GM04504 (cell line): ENCODE measurements around the gene TIMM8A.

Experiments used
- DNase-seq: peaks from one replicate; pipeline ENCODE4 v3.0.0-alpha.2; 2012; ENCODE audit warnings: low read depth

The TIMM8A gene, protein sequence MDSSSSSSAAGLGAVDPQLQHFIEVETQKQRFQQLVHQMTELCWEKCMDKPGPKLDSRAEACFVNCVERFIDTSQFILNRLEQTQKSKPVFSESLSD

DNA sequence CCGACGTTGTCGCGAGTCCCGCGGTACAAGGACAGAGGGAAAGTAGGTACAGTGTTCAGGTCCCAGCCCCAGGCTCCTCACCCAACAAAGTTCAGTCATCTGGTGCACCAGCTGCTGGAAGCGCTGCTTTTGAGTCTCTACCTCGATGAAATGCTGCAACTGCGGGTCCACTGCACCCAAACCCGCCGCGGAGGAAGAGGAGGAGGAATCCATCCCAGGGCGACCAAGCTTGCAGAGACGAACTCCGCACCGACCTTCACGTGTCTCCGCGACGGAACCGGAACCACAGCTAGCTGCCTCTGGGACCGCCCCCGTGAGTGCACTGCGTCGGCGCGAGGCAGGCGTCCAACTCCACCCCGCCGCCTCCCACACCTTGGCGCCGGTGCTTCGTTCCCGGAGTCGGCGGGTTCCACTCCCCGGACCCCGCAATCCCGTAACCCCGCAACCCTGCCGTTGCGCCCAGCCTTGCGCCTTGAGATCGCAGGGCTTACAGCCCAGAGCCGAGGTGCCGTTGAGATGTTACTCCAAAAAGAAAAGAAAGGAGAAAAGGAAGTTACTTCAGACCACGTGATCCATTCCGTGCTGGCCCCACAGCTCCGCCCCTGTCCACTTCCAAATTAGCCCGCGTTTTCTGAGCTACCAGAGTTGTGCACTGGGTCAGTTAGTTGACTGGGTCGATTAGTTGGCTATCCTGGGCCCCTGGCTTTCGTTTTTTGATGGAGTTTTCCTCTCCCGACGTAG, at the start of gene TIMM8A:
TSS of gene TIMM8A (minus strand) at position 291 of the 741 bp plus-strand sequence. CDS start at position 213, 78 bp downstream.
- DNase-seq = peak; percentile 42

DNA sequence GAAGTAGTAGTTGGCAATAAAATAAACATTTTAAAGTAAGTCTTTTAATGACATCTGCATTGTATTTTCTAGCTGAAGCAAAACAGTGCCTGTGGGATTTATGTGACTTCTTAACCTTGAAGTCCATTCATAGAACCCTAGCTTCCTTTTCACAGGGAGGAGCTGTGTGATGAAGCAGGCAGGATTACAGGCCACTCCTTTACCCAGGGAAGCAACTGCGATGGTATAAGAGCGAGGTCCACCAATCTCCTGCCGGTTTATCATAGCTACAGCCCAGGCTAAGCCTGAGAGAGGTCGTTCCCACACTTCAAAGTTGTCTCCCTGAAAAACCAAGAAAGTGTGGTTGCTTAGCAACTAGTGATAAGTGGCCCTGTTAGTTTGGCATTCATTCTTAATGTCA, 49.2 kb upstream of the TIMM8A start:
- DNase-seq = no peak

DNA sequence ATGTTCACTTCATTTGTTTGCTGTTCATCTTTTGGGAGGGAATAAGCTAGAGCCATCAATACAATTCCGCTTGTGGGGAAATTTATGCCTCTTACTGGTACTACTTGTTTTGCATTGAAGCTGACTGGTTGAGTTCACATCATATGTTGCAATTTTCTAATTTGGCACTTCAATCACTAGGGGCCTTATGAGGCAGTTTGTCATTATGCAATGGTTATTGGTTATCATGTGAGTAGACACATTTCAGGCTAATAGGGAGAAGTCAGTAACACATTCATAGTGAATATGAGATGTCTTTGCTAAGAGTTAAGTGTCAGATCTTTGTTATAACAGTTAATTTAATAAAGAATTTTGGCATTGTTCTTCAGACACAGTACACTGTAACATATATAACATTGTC, 47.2 kb upstream of the TIMM8A start:
- no peak for DNase-seq

DNA sequence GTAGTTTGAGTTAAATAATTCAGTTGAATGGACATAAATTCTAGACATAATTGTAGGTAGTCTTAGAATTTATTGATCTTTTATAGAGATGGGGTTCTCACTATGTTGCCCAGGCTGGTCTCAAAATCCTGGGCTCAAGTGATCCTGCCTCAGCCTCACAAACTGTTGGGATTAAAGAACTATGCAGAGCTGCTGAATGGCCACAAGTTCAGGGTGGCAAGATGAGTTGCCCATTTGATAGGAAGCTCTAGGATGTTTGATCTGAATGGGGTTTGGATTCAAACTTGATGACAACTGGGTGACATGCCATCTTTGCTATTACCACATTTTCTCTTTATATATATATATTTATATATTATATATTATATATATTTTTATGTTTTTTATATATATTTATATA, 45.8 kb upstream of the TIMM8A start:
- DNase-seq = no peak

DNA sequence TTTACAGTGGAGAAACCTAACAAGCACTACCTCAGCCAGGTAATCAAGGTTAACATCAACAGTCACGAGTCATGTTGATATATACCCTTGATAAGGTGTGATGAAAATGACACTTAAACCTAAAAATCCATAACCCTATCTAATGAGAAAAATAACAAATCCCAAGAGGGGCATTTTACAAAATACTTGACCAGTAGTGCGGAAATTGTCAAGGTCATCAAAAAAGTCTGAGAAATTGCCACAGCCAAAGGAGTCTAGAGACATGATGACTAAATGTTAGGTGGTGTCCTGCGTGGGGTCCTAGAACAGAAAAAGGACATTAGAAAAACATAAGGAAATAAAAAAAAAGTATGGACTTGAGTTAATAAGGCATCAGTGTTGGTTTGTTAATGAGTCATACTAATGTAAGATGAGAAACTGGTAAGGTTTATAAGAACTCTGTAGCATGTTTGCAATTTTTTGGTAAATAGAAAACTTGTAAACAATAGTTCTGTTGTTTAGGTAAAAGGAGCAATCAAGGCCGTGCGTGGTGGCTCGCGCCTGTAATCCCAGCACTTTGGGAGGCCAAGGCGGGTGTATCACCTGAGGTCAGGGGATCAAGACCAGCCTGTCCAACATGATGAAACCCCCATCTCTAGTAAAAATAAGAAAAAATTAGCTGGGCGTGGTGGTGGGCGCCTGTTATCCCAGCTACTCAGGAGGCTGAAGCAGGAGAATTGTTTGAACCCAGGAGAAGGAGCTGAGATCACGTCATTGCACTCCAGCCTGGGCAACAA, 45.2 kb upstream of the TIMM8A start:
- DNase-seq = no peak

DNA sequence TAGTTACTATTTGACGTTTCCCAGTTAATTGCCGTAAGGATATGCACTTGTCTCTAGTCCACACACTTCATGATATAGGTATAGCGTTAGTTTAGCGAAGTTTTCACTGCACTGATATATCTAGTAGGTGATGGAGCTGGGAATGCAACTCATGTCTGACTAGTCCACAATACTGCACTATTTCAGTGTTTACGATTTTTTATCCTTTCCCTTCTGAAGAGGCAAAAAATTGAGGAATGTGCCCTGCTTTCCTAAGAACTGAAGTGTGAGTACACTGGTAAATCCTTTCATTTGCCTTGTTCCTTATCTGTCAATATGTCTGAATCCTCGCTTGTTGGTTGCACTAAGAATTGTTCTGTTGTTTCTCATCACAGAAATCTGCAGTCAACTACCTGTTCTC, 43.3 kb upstream of the TIMM8A start:
- DNase-seq = no peak

DNA sequence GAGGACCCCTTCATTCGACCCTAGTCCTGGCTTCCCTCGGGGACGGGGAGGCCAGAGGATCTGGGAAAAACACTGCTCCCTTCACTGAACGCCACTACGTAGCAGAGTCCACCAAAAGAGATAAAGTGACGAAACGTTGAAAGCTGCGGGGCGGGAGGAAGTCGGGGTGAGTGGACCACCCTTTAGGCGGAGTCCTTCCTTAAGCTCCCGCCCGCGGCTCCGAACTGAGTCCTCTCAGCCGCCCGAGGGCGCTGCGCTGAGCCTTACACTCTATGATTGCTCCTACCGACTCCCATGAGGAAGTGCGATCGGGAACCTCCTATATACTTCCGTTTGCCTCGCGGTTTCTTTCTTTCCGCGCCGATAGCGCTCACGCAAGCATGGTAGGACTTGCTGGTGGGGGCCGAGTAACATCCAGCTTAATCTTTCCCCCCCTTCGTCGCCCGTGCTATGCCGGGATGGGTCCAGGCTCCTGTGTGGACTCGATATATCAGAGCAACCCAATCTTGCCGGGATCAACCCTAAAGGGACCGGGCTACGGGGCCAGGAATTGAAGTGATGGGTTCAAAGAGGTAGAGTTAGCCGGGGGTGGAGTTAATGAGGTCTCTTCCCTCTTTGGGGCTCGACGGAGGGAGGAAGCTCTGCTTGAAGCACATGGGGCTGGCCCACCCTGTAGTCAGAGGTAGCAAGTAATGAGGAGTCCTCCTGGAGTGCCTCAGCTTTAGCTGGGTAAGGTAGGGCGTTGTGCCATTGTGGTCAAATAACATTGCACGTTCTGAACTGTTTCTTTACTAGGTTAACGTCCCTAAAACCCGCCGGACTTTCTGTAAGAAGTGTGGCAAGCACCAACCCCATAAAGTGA, 42.4 kb upstream of the TIMM8A start, which contains the start of gene RPL36A:
TSS of gene RPL36A (plus strand) at position 348 of the 862 bp plus-strand sequence. CDS start at position 381, 33 bp downstream.
- peak; percentile 63 for DNase-seq

DNA sequence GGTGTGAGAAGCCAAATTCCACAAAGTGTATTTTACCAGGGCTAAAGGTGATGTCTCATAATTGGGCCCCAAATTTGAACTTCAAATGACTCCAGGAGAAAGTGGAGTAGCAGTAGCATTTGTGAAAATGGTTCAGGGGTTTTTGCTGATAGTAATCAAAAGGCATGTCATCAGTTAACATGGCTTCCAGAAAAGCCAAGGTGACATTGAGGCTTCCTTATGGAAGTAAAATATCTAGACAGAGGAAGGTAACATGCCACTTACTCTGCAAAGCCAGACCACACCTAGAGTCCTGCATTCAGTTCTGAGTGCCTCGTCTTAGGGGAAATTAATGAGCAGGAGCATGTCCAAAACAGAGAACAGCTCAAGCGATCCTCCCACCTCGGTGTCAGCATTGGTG, 40.1 kb upstream of the TIMM8A start:
- no peak for DNase-seq

DNA sequence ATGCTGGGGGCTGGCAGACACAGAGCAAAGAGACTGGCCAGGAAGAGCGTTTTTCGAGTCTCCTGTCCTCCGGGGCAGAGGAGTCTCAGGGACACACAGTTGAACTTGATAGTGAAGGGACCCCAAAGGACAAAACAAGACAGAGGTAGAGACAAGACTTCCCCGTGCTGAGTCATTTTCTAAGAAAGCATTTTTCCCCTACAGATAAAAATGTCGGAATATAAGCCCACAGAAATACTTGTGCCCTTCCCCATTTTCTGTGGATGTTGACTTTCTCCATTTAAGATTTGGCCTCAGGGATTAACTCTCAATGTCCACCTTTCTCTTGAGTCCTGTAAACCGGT, 38.0 kb upstream of the TIMM8A start:
- DNase-seq = no peak

DNA sequence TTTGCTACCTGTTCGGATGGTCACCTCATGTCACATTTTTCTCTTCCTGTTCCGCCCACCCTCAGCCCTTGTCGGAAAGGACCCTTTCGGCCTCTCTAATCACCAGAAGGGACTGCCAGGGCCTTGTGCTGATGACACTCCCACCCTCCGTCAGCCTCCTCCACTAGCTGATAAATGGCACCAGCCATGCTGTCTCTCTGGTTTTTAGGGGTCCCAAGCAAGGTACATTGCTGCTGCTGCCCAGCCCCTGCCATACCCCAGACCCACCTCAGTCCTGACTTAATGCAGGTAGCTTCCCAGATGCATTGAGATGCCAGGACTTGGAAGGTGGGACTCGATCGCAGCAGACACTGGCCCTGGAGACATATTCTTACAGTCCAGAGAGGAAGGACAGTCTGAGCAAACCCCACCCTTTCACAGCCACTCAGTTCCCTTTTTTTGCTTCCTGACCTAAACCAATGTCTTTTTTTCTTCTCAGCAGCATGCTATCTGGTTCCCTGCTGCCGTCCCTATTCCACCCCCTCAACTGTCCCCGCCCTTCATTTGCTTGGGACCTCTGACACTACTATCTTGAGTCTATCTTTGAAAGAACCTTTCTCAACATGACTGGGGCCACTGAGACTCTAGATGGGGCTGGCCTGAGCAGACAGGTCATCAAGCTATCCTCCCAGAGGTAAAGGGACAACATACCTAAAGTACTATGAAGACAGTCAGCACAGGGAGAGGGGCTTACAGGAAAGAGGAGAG, 37.4 kb upstream of the TIMM8A start, which contains the start of gene BTK:
TSS of gene BTK (minus strand) at position 397 of the 747 bp plus-strand sequence. CDS start 10,907 bp downstream, outside the sequence.
- DNase-seq = no peak

DNA sequence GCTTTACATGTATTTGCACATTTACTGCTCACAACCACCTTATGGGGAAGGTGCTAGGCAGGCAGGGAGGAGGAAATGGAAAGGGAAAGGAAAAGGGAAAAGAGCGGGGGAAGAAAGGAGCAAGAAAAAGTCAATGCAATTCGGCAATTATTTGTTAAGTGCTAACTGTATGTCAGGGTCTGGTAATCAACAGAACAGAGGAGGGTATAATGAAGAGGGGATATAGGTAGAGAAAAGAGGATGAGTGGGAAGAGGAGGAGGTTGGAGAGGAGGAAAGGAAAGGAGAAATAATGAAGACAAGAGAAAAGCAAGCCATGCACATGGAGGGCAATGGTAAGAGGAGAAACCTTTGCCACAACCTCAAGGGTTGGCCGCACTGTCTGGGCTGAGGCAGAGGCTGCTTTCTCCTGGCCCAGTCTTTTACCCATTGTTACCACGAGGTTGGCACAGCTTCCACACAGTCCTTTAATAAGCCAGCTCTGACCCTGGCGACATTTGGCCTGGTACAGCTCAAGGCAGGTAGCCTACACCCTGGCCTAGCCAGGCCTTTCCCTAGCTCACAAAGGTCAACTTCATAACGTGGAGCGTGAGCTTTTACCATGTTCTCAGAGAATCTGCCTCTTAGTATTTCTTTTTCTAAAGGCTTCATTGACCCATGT, 36.6 kb upstream of the TIMM8A start:
- no peak for DNase-seq

DNA sequence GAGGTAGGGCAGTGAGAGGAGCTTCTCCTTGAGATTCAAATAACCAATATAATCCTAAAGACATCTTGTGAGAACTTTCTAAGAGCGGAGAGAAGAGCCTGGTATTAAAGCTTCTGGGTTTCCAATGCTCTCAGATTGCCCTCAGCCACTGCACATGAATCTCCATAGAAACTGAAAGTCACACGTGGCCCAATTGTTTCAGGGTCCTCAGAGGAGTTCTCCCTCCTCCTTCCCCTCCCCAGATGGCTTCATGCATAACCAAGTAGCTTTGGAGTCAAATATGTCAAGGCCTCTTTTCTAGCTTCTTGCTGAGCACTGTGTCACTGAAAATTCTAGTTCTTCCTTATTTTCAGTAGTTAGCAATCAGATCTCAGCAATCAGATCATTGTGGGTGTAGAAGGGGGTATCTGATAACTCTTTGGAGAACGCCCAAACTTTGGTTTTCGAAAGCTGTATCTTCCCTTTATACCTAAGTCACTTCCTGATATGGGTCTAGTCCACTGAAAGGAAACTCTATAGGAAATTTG, 35.2 kb upstream of the TIMM8A start:
- no peak for DNase-seq

DNA sequence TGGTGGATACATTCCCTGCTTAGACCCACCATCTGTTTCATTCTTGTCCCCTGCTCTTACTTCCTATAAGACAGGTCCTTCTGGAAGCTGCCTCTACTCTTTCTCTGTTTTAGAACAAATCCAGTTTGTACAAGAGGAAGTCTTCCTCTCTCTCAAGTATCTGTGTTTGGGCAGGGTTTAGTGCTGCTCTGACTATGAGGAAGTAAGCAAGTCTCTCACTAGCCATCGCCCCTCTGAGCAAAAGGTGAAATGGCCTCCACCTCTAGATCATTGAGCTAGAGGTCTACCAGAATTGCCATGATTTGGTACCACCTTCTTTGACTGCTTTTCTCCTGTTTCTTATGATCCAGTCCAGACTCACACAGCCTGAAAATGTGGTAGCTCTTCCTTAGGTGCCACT, 29.0 kb upstream of the TIMM8A start:
- DNase-seq = no peak

DNA sequence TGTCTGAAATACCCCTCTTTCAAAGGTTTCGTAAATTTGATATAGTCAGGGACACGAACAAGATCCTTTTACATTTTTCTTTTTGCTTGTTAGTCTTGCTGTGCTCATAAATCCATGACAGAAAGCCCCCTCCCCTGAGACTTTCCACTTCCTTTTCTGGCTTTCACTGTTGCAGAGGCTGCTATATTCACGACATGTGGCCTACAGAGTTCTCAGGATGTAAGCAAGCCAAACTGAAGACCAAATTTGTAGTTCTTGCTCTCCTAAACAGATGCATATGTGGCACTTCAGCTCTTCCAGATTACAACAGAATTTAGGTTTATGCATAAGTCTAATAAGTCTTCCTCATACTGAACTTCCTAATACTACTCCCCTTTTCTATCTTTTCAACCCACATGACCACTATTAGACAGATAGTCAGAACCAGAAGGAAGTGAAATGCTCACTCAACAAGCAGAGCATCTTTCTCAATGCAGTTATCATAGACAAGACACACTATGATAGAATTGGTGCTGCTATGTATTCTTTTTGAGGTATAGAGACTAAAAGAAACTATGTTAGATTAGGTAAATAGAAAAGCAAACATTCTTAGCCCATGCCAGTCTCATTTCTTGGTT, 22.5 kb upstream of the TIMM8A start:
- DNase-seq = no peak

DNA sequence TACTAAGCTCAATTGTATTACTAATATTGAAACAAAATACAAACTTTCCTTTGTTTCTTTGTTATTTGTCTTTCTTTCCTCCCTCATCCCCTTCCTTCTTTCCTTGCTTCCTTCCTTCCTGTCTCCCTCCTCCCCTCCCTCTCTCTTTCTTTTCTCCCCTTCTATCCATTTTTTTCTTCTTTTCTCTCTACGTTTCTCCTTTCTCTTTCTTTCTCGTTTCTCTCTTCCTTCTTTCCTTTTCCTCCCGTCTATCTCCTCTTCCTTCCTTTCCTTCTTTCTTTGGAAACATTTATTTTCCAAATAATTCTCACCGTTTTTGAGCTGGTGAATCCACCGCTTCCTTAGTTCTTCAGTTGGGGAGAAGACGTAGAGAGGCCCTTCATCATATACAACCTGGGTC, 21.1 kb upstream of the TIMM8A start:
- DNase-seq = no peak

DNA sequence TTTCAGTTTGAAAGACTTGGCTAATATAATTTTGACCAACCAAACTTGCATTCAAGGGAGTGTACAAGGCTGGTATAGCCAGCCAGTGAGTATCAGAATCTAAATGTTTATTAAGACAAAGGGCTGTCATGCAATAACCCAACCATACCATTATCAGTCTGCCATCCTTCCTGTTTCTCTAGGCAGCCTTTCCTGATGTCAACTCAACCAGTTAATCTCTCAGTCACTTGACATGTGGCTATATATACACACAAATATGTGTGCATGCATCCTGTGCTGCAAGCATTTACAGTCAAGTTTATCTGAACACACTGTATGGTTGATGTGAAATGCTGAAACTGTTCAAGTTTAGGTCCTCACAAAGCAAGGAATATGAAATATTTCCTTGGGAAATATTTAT, 20.3 kb upstream of the TIMM8A start:
- DNase-seq = no peak

DNA sequence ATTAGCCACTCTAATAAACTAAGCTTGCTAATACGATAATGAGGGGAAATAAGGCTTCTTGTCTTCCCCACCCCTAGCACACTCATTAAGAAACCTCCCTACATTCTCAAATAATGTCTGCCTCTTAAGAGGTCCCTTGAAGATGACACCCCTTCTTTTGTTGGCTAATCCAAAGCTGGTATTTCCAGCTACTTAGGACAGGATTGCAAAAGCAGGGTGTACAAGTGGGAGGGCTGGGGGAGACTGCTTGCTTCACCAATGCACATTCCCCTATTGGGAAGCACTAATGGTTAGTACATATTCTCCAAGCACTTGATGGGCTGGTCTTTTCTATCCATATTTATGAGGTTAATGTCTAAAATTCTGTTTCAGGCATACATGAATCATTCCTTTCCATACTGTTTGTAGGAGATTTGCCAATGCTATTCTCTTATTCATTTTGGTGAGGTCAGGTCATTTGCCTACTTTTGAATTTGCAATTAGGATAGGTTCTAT, 16.8 kb upstream of the TIMM8A start:
- no peak for DNase-seq

DNA sequence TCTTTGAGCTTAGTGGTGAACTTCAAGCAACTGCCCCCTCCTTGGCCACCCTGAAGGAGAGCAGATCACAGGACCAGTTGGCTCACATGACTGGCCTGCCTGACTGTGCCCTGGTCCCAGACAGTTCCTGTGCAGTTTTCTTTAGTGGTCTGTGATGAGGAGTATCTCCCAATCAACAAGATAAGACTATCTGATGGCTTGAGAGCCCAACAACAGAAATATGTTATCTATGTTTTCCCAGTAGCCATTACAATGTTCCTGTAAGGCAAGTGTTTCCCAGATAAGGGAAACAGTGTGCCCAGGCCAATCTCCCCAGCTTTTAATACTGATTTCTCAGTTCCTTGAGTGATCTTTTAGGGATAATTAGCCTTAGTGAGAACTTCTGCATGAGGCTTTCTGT, 14.2 kb upstream of the TIMM8A start:
- no peak for DNase-seq

DNA sequence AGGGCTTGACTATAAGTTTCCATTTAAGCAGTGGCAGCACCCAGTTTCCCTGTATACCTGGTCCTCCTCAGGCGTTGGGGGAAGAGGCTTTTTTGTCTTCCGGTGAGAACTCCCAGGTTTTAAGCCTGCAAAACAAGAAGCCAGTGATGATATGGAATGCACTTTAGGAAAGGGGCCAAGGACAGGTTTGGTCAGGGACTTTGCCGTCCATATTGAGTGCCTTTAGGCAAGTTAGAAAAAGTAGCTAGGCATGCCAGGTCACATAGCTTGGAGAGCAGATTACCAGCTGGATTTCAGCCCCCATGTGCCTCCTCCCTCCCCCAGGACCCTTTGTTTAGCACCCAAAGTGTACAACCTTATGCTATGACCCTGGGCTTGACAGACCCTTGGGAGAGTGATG, 13.6 kb upstream of the TIMM8A start:
- DNase-seq = no peak

DNA sequence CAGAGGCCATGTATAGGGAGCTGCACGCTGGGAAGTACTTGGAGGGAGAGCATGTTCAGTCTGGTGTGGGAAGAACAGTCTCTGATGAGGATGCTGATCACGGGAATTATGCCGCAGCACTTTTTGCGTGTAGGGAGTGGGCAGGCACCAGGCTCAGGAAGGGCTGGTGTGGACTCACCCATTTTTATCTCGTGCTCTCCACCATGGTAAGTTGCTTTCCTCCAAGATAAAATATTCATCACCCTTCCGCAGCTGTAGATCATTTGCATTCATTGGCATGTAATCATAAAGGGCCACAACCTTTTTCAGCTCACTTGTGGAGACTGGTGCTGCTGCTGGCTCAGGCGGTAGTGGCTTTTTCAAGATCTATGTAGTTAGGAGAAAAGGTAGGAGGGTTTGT, 11.8 kb upstream of the TIMM8A start:
- DNase-seq = no peak
